Fibroblast of lung (primary cell): ENCODE results near the gene KRT39. TPM values are rescaled to one million over a fixed set of nuclear protein-coding genes. Genes with fewer than 3 reads are reported as not detected.

Source experiments
- DNase-seq, 2 donors: peaks; one replicate each; pipeline versions ENCODE4 v3.0.0 to v3.0.0-alpha.2; 2010; ENCODE audit warnings: low read depth in 2 of 2
- H2AFZ ChIP-seq: 2 replicates; pipeline ENCODE4 v1.5.1; 2012; ENCODE audit warnings: low read length, control low read depth, inconsistent platforms
- H3K27ac ChIP-seq: 2 replicates; pipeline ENCODE4 v1.5.1; 2011; ENCODE audit warnings: low read length, control low read depth; ENCODE audit not compliant: insufficient read depth
- H3K27me3 ChIP-seq: 2 replicates; pipeline ENCODE4 v1.5.1; 2011; ENCODE audit warnings: mild to moderate bottlenecking, low read length; ENCODE audit not compliant: control insufficient read depth, insufficient read depth
- H3K36me3 ChIP-seq: 2 replicates; pipeline ENCODE4 v1.5.1; 2011; ENCODE audit warnings: low read length; ENCODE audit not compliant: control insufficient read depth, insufficient read depth
- H3K4me1 ChIP-seq: 2 replicates; pipeline ENCODE4 v1.5.1; 2011; ENCODE audit warnings: low read length; ENCODE audit not compliant: control insufficient read depth, insufficient read depth; ENCODE audit errors: extremely low read depth
- H3K4me2 ChIP-seq: 2 replicates; pipeline ENCODE4 v1.5.1; 2011; ENCODE audit warnings: low read length, control low read depth; ENCODE audit not compliant: insufficient read depth; ENCODE audit errors: extremely low read depth
- H3K4me3 ChIP-seq, 4 experiments: fragments of 200-600 bp in 1 of 4; sonication (generic) in 1 of 4; replicated peaks in 1 of 4; 2 replicates each; pipeline ENCODE4 v1.5.1; 2011 to 2016; ENCODE audit warnings: low read length in 4 of 4, low read depth in 3 of 4, mild to moderate bottlenecking in 3 of 4, control low read depth in 2 of 4, inconsistent platforms in 1 of 4, mixed read lengths in 1 of 4; ENCODE audit not compliant: insufficient read depth in 1 of 4; ENCODE audit errors: control extremely low read depth in 1 of 4
- H3K79me2 ChIP-seq: 2 replicates; pipeline ENCODE4 v1.5.1; 2012; ENCODE audit warnings: mild to moderate bottlenecking, low read length, inconsistent platforms; ENCODE audit not compliant: control insufficient read depth, insufficient read depth
- H3K9ac ChIP-seq: 2 replicates; pipeline ENCODE4 v1.5.1; 2011; ENCODE audit warnings: mild to moderate bottlenecking, low read length, control low read depth; ENCODE audit not compliant: insufficient read depth
- H3K9me3 ChIP-seq: 2 replicates; pipeline ENCODE4 v1.5.1; 2012; ENCODE audit warnings: low read depth, low read length; ENCODE audit not compliant: control insufficient read depth, insufficient read depth
- H4K20me1 ChIP-seq: 2 replicates; pipeline ENCODE4 v1.5.1; 2011; ENCODE audit warnings: low read length; ENCODE audit not compliant: control insufficient read depth, insufficient read depth; ENCODE audit errors: extremely low read depth
- CTCF ChIP-seq, 2 donors: IDR thresholded peaks in 1 of 2; conservative IDR thresholded peaks in 1 of 2; 1 replicate in 1 of 2; 2 replicates in 1 of 2; pipeline ENCODE4 v1.5.1; 2011 to 2012; ENCODE audit warnings: low read length in 2 of 2, control low read depth in 1 of 2, inconsistent platforms in 1 of 2, low read depth in 1 of 2, mild to moderate bottlenecking in 1 of 2
- EZH2 ChIP-seq: IDR thresholded peaks from 2 replicates; pipeline ENCODE4 v1.5.1; 2012; ENCODE audit warnings: low read length, control low read depth, mild to moderate bottlenecking; ENCODE audit errors: missing control alignments
- polyA plus RNA-seq, 2 donors: library from polyadenylated mRNA; depleted of rRNA in 1 of 2; stranded (reverse) in 1 of 2; unstranded in 1 of 2; fragments of >200 nt; gene quantifications; 2 replicates each; pipeline ENCODE4 v1.2.1, GENCODE V29; 2011 to 2012; ENCODE audit warnings: missing spikeins in 1 of 2
- total RNA-seq: library from RNA; depleted of rRNA; stranded (reverse); fragments of >200 nt; gene quantifications from 2 replicates; pipeline ENCODE4 v1.2.1, GENCODE V29; 2014

KRT39 gene
- total and polyA plus RNA-seq, 2 donors (not counting 1 experiment from before 2014, with no cell fraction given) = 0.22 to 0.33 TPM

- Histone ChIP-seq H3K4me3 (no peak overlapping the region), H3K9me3 (no peaks in the 10 kb centered on the region), H3K27me3 (no peaks in the 10 kb centered on the region), H3K4me2 (no peak overlapping the region), H3K36me3 (no peaks in the 10 kb centered on the region), H4K20me1 (no peaks in the 10 kb centered on the region), H3K27ac (no peak overlapping the region), H2AFZ (no peak overlapping the region), H3K79me2 (no peaks in the 10 kb centered on the region), H3K9ac (no peak overlapping the region), H3K4me1 (no peaks in the 10 kb centered on the region)
- no peak for TF ChIP-seq CTCF (conservative IDR thresholded peaks at IDR 0.05 in 1 of 2, IDR thresholded peaks at IDR 0.05 in 1 of 2; ENCODE audit: low read depth in 1 of 2, low read length in 2 of 2)
- no peak for TF ChIP-seq EZH2
- DNase-seq = no peak
Observed at GRCh38 chr17:41004397-41004796, 37.6 kb upstream of the KRT39 start.

- H3K27ac ChIP-seq = no peak overlapping the region
- H3K4me2 ChIP-seq = no peak overlapping the region
- DNase-seq = no peak
- no peak for TF ChIP-seq CTCF (conservative IDR thresholded peaks at IDR 0.05 in 1 of 2, IDR thresholded peaks at IDR 0.05 in 1 of 2; ENCODE audit: low read depth in 1 of 2, low read length in 2 of 2)
- no peak for TF ChIP-seq EZH2
- H3K36me3 ChIP-seq = no peaks in the 10 kb centered on the region
- no peaks in the 10 kb centered on the region for H3K9me3 ChIP-seq
- no peaks in the 10 kb centered on the region for H3K79me2 ChIP-seq
- no peaks in the 10 kb centered on the region for H3K4me1 ChIP-seq
- H2AFZ ChIP-seq = no peak overlapping the region
- no peak overlapping the region for H3K4me3 ChIP-seq
- no peaks in the 10 kb centered on the region for H4K20me1 ChIP-seq
- H3K27me3 ChIP-seq = no peaks in the 10 kb centered on the region
- H3K9ac ChIP-seq = no peak overlapping the region
Observed at GRCh38 chr17:41003926-41004325, 37.2 kb upstream of the KRT39 start.

- no peak overlapping the region for H2AFZ ChIP-seq
- no peak for TF ChIP-seq EZH2
- no peaks in the 10 kb centered on the region for H3K9me3 ChIP-seq
- no peaks in the 10 kb centered on the region for H3K27me3 ChIP-seq
- H3K4me1 ChIP-seq = no peaks in the 10 kb centered on the region
- H3K79me2 ChIP-seq = no peaks in the 10 kb centered on the region
- DNase-seq = peak in 1 of 2 donors; percentile 8
- H3K9ac ChIP-seq = no peak overlapping the region
- H3K4me2 ChIP-seq = no peak overlapping the region
- no peaks in the 10 kb centered on the region for H3K36me3 ChIP-seq
- H3K27ac ChIP-seq = no peak overlapping the region
- H4K20me1 ChIP-seq = no peaks in the 10 kb centered on the region
- no peak overlapping the region for H3K4me3 ChIP-seq
Observed at GRCh38 chr17:41002814-41003213, 36.1 kb upstream of the KRT39 start.
